ENCODE measurements around the gene XIRP2.
"Not testable (repeated sequence)": the region's sequence is repeated elsewhere in the genome, so short reads cannot be mapped to it uniquely, and the experiment has no call there.

XIRP2 gene

GRCh38 chr2:167052825-167053224 is 164.5 kb downstream of the XIRP2 start:
- DNase-seq = no peak

DNA sequence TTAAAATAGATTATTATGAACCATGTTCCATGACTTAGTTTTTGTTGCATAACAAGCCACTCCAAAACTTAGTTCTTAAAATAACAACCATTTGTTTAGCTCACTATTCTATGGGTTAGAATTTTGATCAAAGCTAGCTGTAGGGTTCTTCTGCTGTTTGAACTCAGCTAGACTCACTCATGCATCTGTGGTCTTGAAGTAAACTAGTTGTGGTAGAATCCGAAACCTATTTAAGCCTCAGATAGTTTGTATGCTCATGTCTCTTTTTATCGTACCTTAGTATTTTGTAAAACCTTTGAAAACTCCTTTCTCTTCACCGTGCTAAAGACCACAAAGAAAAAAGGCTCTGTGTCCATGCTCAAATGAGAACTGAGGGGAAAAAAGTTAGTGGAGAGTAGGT is 166.6 kb downstream of the XIRP2 start:
- no peak for DNase-seq

DNA sequence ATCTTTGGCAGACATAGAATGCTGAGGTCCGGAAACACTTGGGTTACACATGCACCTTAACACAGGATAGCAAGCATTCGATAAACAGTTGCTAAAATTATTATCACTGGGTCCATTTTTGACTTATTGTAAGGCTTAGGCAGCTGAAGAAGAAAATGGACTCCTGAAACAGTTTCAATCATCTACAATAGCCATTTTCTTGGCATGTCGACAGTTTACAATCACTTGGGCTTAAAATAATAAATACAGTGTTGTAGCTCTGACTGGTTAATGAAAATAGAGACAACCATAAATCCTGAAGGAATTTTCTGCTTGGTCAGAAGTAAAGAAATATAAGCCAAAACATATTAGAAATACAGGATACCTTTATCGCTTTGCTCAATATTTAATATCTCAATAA is 169.2 kb downstream of the XIRP2 start:
- no peak for DNase-seq

GRCh38 chr2:167059173-167059572 is 170.9 kb downstream of the XIRP2 start:
- DNase-seq = no peak

DNA sequence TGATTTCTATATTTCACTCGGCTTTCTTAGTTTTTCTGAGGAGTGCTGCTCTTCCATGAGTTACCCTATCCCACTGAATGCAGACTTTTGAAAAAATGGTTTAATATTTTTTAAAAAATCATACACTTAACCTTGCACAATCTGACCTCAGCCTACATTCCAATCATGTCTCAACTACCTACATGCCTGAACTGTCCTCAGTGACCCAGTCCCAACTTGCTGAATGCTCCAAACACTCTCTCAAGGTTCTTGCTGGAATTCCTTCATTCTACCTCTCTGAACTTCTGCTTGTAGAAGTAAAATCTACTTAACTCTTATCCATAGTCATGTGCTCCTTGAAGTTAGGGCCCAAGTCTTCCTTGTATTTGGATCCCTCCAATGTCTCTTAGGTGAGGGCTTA is 181.6 kb downstream of the XIRP2 start:
- no peak for DNase-seq

GRCh38 chr2:167075708-167076107 is 187.4 kb downstream of the XIRP2 start:
- DNase-seq = not testable (repeated sequence)

DNA sequence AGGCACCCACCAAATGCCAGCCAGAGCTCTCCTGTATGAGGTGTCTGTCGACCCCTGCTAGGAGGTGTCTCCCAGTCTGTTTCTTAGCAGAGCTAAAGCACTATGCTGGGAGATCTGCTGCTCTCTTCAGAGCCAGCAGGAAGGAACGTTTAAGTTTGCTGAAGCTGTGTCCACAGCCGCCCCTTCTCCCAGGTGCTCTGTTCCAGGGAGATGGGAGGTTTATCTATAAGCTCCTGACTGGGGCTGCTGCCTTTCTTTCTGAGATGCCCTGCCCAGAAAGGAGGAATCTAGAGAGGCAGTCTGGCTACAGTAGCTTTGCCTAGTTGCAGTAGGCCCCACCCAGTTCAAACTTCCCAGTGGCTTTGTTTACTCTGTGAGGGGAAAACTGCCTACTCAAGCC is 210.7 kb downstream of the XIRP2 start:
- not testable (repeated sequence) for DNase-seq

DNA sequence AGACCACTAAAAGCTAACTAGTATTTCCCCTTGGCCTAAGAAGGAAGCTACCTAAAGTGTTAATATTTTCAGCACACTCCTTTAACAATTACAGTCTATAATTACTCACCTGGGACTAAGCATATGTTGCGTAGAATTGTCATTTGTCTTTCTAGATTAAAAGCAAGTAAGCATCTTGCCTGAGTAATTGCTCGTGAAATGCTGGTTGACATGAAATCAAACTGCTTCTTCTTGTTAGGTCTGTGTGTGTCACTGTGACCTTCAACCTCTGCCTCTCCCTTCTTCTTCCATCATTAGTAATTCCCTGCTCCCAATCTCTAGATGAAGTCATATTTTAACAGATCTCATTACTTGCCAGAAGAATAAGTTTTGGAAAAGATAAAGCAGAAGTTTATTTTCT is 212.2 kb downstream of the XIRP2 start:
- no peak for DNase-seq

- no peak for DNase-seq
These were observed 214.9 kb downstream of the XIRP2 start for GRCh38 chr2:167103028-167103756.

- DNase-seq = no peak
These were observed 215.5 kb downstream of the XIRP2 start for GRCh38 chr2:167103757-167104133.

DNA sequence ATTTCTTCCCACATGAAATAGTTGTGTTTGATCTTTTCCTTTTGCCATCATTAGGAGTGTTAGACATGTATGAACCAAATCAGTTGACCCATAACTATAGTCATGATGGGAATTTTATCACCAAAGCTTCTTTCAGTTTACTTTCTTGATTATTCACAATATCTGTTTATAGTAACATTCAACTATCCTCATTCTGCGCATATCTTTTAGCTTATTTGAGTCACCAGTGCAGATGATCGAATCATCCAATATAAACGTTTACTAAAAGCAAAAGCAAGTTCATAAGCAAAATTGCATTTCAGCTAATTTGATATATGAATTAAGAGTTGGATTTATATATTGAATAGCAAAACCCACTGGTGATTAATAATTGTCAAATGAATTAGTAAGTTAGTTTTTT is 216.4 kb downstream of the XIRP2 start:
- DNase-seq = no peak

DNA sequence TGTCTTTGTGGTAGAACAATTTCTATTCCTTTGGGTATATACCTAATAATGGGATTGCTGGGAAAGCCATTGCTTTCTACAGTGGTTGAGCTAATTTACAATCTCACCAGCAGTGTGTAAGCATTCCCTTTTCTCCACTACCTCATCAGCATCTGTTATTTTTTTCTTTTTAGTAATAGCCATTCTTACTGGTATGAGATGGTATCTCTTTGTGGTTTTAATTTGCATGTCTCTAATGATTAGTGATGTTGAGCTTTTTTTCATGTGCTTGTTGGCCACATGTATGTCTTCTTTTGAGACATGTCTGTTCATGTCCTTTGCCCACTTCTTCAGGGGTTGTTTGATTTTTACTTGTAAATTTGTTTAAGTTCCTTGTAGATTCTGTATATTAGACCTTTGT is 221.4 kb downstream of the XIRP2 start:
- DNase-seq = not testable (repeated sequence)

DNA sequence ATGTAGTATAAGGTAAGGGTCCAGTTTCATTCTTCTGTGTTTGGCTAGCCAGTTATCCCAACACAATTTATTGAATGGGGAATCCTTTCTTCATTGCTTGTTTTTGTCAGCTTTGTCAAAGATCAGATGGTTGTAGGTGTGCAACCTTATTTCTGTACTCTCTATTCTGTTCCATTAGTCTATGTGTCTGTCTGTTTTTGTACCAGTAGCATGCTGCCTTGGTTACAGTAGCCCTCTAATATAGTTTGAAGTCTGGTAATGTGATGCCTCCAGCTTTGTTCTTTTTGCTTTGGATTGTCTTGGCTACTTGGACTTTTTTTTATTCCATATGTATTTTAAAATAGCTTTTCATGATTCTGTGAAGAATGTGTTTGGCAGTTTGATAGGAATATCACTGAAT is 222.1 kb downstream of the XIRP2 start:
- DNase-seq = no peak

DNA sequence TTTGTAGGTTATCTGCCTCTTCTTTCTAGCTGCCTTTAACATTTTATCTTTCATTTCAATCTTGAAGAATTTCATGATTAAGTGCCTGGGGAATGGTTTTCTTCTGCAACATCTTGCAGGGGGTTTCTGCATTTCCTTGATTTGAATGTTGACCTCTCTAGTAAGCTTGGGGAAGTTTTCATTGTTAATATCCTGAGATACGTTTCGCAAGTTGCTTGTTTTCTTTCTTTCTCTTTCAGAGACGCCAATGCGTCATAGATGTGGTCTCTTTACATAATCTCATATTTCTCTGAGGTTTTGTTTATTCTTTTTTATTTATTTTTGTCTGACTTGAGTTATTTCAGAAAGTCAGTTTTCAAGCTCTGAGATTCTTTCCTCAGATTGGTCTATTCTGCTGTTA is 225.7 kb downstream of the XIRP2 start:
- DNase-seq = no peak

GRCh38 chr2:167115541-167115940 is 227.3 kb downstream of the XIRP2 start:
- no peak for DNase-seq

GRCh38 chr2:167122389-167122788 is 234.1 kb downstream of the XIRP2 start:
- DNase-seq = no peak

GRCh38 chr2:167126165-167126564 is 237.9 kb downstream of the XIRP2 start:
- DNase-seq = no peak

- DNase-seq = no peak
These were observed 238.9 kb downstream of the XIRP2 start for GRCh38 chr2:167127135-167127534.

DNA sequence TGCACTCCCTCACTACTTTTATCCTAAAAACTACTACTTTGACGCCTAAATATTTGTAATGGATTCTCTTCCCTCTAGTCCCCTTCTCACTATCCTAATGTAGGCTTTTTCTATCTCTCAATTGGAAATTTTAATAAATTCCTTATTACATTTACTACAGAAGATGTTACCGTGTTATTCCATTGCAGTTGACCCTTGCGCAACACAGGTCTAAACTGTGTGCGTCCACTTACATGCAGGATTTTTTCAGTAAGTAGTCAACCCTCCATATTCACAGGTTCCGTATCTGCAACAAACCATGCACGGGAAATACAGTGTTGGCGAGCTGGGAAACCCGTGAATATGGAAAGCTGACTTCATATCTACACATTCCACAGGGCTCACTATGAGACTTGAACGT is 239.8 kb downstream of the XIRP2 start:
- no peak for DNase-seq

DNA sequence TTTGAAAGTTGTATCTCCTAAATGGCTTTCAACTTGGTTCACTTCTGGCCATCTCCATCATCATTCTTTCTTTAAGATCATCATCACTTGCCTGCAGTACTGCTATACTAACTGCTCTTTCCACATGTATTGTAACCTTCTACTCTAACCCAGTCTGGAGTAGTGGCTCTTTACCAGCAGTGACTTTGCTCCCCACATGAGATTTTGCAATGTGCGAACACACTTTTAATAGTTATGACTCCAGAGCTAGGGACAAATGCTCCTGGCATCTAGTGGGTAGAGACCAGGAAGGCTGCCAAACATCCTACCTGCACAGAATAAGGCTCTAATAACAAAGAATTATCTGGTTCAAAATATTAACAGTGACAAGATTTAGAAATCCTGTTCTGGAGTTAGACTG is 243.8 kb downstream of the XIRP2 start:
- no peak for DNase-seq

DNA sequence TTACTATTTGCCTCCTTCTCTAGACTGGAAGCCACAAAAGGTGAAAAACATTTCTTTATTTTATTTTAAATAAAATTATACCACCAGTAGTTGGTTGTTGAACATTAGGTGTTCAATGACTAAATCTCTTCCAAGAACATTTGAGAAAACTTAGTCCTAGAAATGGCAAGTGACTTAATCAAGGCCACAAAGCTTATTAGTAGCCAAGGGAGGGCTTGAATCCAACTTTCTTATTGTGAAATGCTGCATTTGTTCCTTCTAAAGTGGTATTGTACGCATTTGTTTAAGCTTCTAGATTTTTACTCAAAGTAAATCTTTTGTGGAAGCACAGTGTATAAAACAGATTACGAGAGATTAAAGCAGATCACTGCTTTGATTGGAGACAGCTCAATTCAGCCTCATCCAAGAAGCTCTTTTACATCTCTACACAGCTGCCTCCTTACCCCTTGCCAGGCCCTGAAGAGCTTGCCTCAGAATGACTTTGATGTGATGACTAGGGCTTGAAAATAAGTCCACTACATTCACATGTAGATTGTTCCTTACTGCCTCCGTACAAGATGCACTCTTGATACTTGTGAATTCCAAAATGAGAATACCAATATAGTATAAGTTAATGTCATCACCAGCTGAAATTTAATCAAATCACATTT is 244.8 kb downstream of the XIRP2 start:
- no peak for DNase-seq

- DNase-seq = no peak
These were observed 245.3 kb downstream of the XIRP2 start for GRCh38 chr2:167133614-167134013.

DNA sequence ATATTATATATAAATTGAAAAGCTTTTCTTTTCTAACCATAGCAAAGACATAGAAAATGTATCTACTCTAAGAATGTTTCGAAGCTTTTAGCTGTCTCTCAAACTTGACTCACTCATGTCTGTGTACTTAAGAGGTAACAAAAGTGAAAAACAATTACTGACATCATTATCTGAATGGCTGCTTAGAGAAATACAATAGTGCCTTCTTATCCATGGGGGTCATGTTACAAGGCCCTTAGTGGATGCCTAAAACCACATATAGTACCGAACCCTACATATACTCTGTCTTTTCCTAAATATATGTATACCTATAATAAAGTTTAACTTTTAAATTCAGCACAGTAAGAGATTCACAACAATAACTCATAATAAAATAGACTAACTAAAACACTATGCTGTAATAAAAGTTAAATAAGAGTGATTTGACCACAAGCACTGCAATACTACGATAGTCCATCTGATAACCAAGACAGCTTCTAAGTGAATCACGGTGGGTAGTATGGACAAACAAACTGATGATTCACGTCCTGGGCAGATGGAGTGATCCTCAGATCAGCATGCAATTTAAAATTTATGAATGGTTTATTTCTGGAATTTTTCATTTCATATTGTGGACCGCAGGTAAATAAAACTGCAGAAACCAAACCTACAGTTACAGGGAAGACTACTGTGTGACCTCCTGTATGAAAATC is 246.2 kb downstream of the XIRP2 start:
- DNase-seq = no peak

- no peak for DNase-seq
These were observed 247.4 kb downstream of the XIRP2 start for GRCh38 chr2:167135706-167136105.
